WERI-Rb-1 (cell line): ENCODE measurements around the gene CCNG1.

Experiments used
- DNase-seq: peaks from one replicate; pipeline ENCODE4 v3.0.0-alpha.2; 2020
- H3K27ac ChIP-seq: fragments of 250-450 bp; sonication (Bioruptor Pico); 2 replicates; pipeline ENCODE4 v1.5.1; 2020; ENCODE audit warnings: mild to moderate bottlenecking, moderate library complexity
- H3K27me3 ChIP-seq: fragments of 250-450 bp; sonication (Bioruptor Pico); 2 replicates; pipeline ENCODE4 v1.5.1; 2021; ENCODE audit warnings: mild to moderate bottlenecking, low read depth, moderate library complexity; ENCODE audit not compliant: insufficient read depth, severe bottlenecking
- H3K36me3 ChIP-seq: fragments of 250-450 bp; sonication (Bioruptor Pico); 2 replicates; pipeline ENCODE4 v1.5.1; 2020; ENCODE audit warnings: mild to moderate bottlenecking, moderate library complexity
- H3K4me3 ChIP-seq: 2 replicates; pipeline ENCODE4 v1.5.1; 2011; ENCODE audit warnings: low read depth, mild to moderate bottlenecking, control low read depth, low read length
- H3K9me3 ChIP-seq: fragments of 250-450 bp; sonication (Bioruptor Pico); 2 replicates; pipeline ENCODE4 v1.5.1; 2021; ENCODE audit warnings: mild to moderate bottlenecking, moderate library complexity; ENCODE audit not compliant: severe bottlenecking
- CTCF ChIP-seq: IDR thresholded peaks from 2 replicates; pipeline ENCODE4 v1.5.1; 2011; ENCODE audit warnings: low read depth, mild to moderate bottlenecking, control low read depth, inconsistent platforms, low read length

The CCNG1 gene

DNA sequence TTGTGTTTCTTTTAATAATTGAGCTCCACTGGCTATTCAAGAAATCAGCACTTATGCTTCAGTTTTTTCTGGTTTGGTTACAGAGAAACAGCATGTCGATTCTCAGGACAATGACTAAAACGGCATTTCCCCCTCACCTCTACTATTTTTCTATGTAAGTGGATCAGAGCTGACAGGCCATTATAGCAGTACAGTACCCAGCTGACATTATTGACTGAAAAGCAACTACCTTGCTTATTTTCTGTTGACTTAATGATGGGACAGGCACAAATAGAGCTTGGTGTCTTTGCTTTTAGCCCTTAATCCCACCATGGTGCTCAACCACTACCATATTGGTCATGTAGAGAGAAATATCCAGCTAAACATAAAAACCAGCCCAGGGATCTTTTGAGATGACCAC, 35.4 kb upstream of the CCNG1 start:
- Histone ChIP-seq H3K4me3 (no peak overlapping the region), H3K27ac (no peak overlapping the region), H3K36me3 (no peaks in the 10 kb centered on the region), H3K27me3 (peaks cover 52% of the 10 kb centered on the region), H3K9me3 (no peaks in the 10 kb centered on the region)
- TF ChIP-seq CTCF = no peak
- DNase-seq = no peak

- no peak for DNase-seq
- Histone ChIP-seq H3K27ac (no peak overlapping the region), H3K9me3 (no peaks in the 10 kb centered on the region), H3K27me3 (peaks cover 53% of the 10 kb centered on the region), H3K4me3 (no peak overlapping the region), H3K36me3 (no peaks in the 10 kb centered on the region)
- TF ChIP-seq CTCF = no peak
Observed at GRCh38 chr5:163404364-163405173, 32.8 kb upstream of the CCNG1 start.

DNA sequence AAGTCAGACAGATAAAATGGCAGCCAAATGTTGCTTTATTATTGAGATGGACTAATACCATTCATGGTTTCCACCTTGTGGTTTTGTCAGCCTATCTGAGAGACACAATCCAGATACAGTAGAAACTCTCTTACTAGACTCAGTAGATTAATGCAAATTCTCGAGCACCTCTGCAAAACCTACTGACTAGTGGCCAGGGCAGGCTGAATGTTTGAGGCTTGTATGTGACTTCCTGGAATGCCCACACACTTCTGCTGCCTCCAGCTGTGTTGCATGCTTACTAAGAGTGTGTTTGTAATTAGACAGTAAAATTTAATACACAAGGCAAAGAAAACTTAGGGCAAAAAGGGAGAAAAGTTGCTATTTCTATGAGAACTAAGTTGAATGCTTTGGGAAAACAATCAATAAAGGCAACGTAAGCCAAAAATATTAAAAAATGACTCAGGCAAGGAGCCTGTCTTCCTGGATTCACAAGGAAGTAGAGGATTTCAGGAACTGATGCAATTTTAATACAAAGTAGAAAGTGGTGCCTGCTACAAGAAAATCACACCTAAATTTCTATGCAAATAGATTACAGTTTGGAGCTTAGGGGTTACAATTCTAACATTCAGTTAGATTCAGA, 30.2 kb upstream of the CCNG1 start:
- Histone ChIP-seq H3K27me3 (peaks cover 63% of the 10 kb centered on the region), H3K9me3 (no peaks in the 10 kb centered on the region), H3K27ac (no peak overlapping the region), H3K4me3 (no peak overlapping the region), H3K36me3 (no peaks in the 10 kb centered on the region)
- no peak for TF ChIP-seq CTCF
- no peak for DNase-seq

DNA sequence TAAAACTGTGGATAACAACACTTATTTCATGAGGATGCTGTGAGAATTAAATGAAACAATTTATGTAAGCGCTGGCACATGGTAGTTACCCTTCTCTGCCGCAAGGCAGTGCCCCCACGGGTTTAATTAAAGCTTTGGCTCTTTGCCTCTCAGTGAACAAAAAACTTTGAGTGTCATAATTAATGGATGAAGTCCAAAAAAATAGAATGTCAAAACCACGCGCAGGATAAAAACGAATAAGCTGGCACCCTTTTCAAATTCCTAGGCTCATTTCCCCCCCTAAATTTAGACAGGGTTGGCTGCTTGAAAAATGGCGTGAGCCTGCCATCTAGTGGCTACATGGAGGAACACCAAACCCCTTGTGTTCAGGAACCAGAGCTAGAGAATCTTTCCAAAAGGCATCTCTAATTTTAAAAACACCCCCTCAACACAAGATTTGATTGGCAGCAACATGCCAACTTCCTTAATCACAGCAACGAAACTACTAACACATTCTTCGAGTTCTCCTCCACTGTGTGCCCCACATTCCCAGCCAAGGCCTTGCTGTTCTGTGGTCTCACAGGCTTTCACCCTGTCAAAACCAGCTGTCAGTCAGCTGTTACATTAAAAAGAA, 29.0 kb upstream of the CCNG1 start:
- Histone ChIP-seq H3K36me3 (no peaks in the 10 kb centered on the region), H3K27ac (no peak overlapping the region), H3K9me3 (no peaks in the 10 kb centered on the region), H3K27me3 (peaks cover 59% of the 10 kb centered on the region), H3K4me3 (no peak overlapping the region)
- DNase-seq = peak; percentile 34
- TF ChIP-seq CTCF = peak; percentile 73

DNA sequence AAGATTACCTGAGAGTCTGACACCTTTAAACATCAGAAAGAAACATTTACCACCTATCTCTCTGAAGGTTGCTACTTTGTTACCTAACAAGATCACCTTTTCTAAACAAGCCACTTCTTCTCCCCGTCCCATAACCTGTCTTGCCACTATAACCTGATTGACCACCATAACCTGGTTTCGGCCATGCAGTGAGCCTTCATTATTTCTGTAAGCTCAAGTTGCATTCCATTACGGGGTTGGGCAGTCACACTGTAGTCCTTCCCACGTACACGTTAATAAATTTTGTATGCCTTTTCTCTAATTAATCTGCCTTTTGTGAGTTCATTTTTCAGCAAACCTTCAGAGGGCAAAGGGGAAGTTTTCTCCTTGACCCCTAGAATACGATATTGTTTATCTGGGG, 28.0 kb upstream of the CCNG1 start:
- Histone ChIP-seq H3K4me3 (no peak overlapping the region), H3K27me3 (peaks cover 61% of the 10 kb centered on the region), H3K9me3 (no peaks in the 10 kb centered on the region), H3K36me3 (no peaks in the 10 kb centered on the region), H3K27ac (no peak overlapping the region)
- TF ChIP-seq CTCF = no peak
- DNase-seq = no peak
